Trophoblast cell (in vitro differentiated cells and primary cell): Measurements from ENCODE around the gene MACROD2.

Experiments used
- DNase-seq, 2 donors: peaks; one replicate each; pipeline ENCODE4 v3.0.0-alpha.2; 2016
- H2AFZ ChIP-seq: 2 replicates; pipeline ENCODE4 v1.6.1; 2013; ENCODE audit warnings: low read length, moderate library complexity, mild to moderate bottlenecking; ENCODE audit not compliant: insufficient read depth, poor library complexity
- H2AK5ac ChIP-seq: 2 replicates; pipeline ENCODE4 v1.6.1; 2013; ENCODE audit warnings: mild to moderate bottlenecking, low read length
- H2BK120ac ChIP-seq: 2 replicates; pipeline ENCODE4 v1.6.1; 2013; ENCODE audit warnings: low read length, mild to moderate bottlenecking, moderate library complexity; ENCODE audit not compliant: insufficient read depth, poor library complexity
- H2BK12ac ChIP-seq: 2 replicates; pipeline ENCODE4 v1.6.1; 2013; ENCODE audit warnings: mild to moderate bottlenecking, low read length, moderate library complexity
- H2BK5ac ChIP-seq: 2 replicates; pipeline ENCODE4 v1.6.1; 2013; ENCODE audit warnings: low read length, low read depth, moderate library complexity, mild to moderate bottlenecking; ENCODE audit not compliant: poor library complexity
- H3K14ac ChIP-seq: 2 replicates; pipeline ENCODE4 v1.6.1; 2013; ENCODE audit warnings: mild to moderate bottlenecking, low read length
- H3K18ac ChIP-seq: 2 replicates; pipeline ENCODE4 v1.6.1; 2013; ENCODE audit warnings: mild to moderate bottlenecking, low read length
- H3K23ac ChIP-seq: 2 replicates; pipeline ENCODE4 v1.6.1; 2013; ENCODE audit warnings: low read length
- H3K27ac ChIP-seq: 2 replicates; pipeline ENCODE4 v1.5.1; 2013; ENCODE audit warnings: low read depth, mild to moderate bottlenecking, inconsistent platforms, low read length, moderate library complexity
- H3K27me3 ChIP-seq: 2 replicates; pipeline ENCODE4 v1.6.1; 2013; ENCODE audit warnings: inconsistent platforms, mild to moderate bottlenecking, low read length, moderate library complexity; ENCODE audit not compliant: insufficient read depth
- H3K36me3 ChIP-seq, 2 experiments: 1 replicate in 1 of 2; 2 replicates in 1 of 2; pipeline ENCODE4 v1.6.1; 2013; ENCODE audit warnings: low read length in 2 of 2, mild to moderate bottlenecking in 2 of 2, moderate library complexity in 1 of 2; ENCODE audit not compliant: insufficient read depth in 2 of 2, control insufficient read depth in 1 of 2
- H3K4ac ChIP-seq: 2 replicates; pipeline ENCODE4 v1.6.1; 2013; ENCODE audit warnings: low read depth, mild to moderate bottlenecking, low read length, moderate library complexity
- H3K4me1 ChIP-seq, 2 experiments: 1 replicate in 1 of 2; 2 replicates in 1 of 2; pipeline ENCODE4 v1.6.1; 2013; ENCODE audit warnings: low read length in 2 of 2, mild to moderate bottlenecking in 2 of 2, moderate library complexity in 1 of 2; ENCODE audit not compliant: insufficient read depth in 2 of 2, control insufficient read depth in 1 of 2
- H3K4me2 ChIP-seq: 2 replicates; pipeline ENCODE4 v1.6.1; 2013; ENCODE audit warnings: inconsistent platforms, mild to moderate bottlenecking, low read length, moderate library complexity
- H3K4me3 ChIP-seq: 2 replicates; pipeline ENCODE4 v1.5.1; 2013; ENCODE audit warnings: mild to moderate bottlenecking, low read depth, low read length, inconsistent platforms
- H3K79me1 ChIP-seq: one replicate; pipeline ENCODE4 v1.6.1; 2013; ENCODE audit warnings: low read length
- H3K79me2 ChIP-seq: 2 replicates; pipeline ENCODE4 v1.6.1; 2013; ENCODE audit warnings: low read length, mild to moderate bottlenecking; ENCODE audit not compliant: control insufficient read depth, insufficient read depth, poor library complexity
- H3K9ac ChIP-seq: 2 replicates; pipeline ENCODE4 v1.6.1; 2013; ENCODE audit warnings: mild to moderate bottlenecking, low read length
- H3K9me3 ChIP-seq: 2 replicates; pipeline ENCODE4 v1.6.1; 2013; ENCODE audit warnings: low read depth, mild to moderate bottlenecking, control low read depth, inconsistent platforms, low read length; ENCODE audit not compliant: insufficient read depth
- H4K12ac ChIP-seq: 2 replicates; pipeline ENCODE4 v1.6.1; 2013; ENCODE audit warnings: low read depth, mild to moderate bottlenecking, low read length, moderate library complexity
- H4K8ac ChIP-seq: 2 replicates; pipeline ENCODE4 v1.6.1; 2013; ENCODE audit warnings: low read depth, mild to moderate bottlenecking, low read length, moderate library complexity
- H4K91ac ChIP-seq: one replicate; pipeline ENCODE4 v1.6.1; 2013; ENCODE audit warnings: low read depth, mild to moderate bottlenecking, low read length, moderate library complexity
- WGBS: extraction: QIAGEN DNeasy Blood & Tissue Kit; methylation state at CpG from one replicate; pipeline ENCODE4 v1.1.7; 2013; ENCODE audit warnings: missing lambda C conversion rate; ENCODE audit not compliant: insufficient read length, insufficient coverage; ENCODE audit errors: extremely low coverage; 5-methylcytosine and 5-hydroxymethylcytosine counted together

MACROD2 gene

GRCh38 chr20:15065794-15066193 is 1070.5 kb downstream of the MACROD2 start:
- DNase-seq: no peak
- Histone ChIP-seq H2BK12ac (no peak overlapping the region), H2BK5ac (no peak overlapping the region), H3K27ac (no peak overlapping the region), H3K79me2 (no peaks in the 10 kb centered on the region), H4K8ac (no peak overlapping the region), H4K91ac (no peak overlapping the region), H3K79me1 (no peaks in the 10 kb centered on the region), H4K12ac (no peak overlapping the region), H3K36me3 (no peaks in the 10 kb centered on the region), H3K4me3 (no peak overlapping the region), H3K4me2 (no peak overlapping the region), H2AK5ac (no peak overlapping the region), H3K4me1 (peaks cover 5 to 8% of the 10 kb centered on the region in 2 experiments), H3K18ac (no peak overlapping the region), H3K4ac (no peak overlapping the region), H3K9ac (no peak overlapping the region), H3K27me3 (no peaks in the 10 kb centered on the region), H3K23ac (no peak overlapping the region), H3K9me3 (no peaks in the 10 kb centered on the region), H3K14ac (no peak overlapping the region), H2AFZ (no peak overlapping the region), H2BK120ac (no peak overlapping the region)
- WGBS: no CpG with 5 or more reads among the region's 3 CpGs

GRCh38 chr20:15068486-15068885 is 1073.2 kb downstream of the MACROD2 start:
- Histone ChIP-seq H2BK12ac (no peak overlapping the region), H2BK5ac (no peak overlapping the region), H3K23ac (no peak overlapping the region), H3K4me1 (no peaks in the 10 kb centered on the region), H3K9ac (no peak overlapping the region), H3K9me3 (no peaks in the 10 kb centered on the region), H4K91ac (no peak overlapping the region), H4K8ac (no peak overlapping the region), H3K4me2 (no peak overlapping the region), H2BK120ac (no peak overlapping the region), H3K79me2 (no peaks in the 10 kb centered on the region), H3K4me3 (no peak overlapping the region), H3K14ac (no peak overlapping the region), H3K79me1 (no peaks in the 10 kb centered on the region), H3K27ac (no peak overlapping the region), H3K18ac (no peak overlapping the region), H4K12ac (no peak overlapping the region), H3K4ac (no peak overlapping the region), H2AFZ (no peak overlapping the region), H3K36me3 (no peaks in the 10 kb centered on the region), H2AK5ac (no peak overlapping the region), H3K27me3 (no peaks in the 10 kb centered on the region)
- DNase-seq: no peak

DNA sequence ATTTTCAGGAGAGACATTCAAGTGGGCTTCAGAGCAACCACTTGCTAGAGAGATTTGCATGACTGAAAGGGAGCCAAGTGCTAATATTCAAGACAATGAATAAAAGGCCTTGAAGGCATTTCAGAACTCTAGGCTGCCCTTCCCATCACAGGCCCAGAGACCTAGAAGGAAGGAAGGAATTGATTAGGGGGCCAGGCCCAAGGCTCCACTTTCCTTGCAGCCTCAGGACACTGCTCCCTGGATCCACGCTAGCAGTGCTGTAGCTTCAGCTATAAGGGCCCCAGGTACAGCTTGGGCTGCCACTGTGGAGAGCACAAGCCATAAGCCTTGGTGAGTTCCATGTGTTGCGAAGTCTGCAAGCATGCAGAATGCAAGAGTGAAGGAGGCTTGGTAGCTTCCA is 1074.0 kb downstream of the MACROD2 start:
- Histone ChIP-seq H3K9ac (no peak overlapping the region), H3K9me3 (no peaks in the 10 kb centered on the region), H3K4me2 (no peak overlapping the region), H3K27me3 (no peaks in the 10 kb centered on the region), H3K4me1 (no peaks in the 10 kb centered on the region), H3K14ac (no peak overlapping the region), H3K18ac (no peak overlapping the region), H4K8ac (no peak overlapping the region), H2BK5ac (no peak overlapping the region), H4K12ac (no peak overlapping the region), H3K4ac (no peak overlapping the region), H3K27ac (no peak overlapping the region), H3K79me2 (no peaks in the 10 kb centered on the region), H4K91ac (no peak overlapping the region), H3K79me1 (no peaks in the 10 kb centered on the region), H3K36me3 (no peaks in the 10 kb centered on the region), H3K4me3 (no peak overlapping the region), H2AFZ (no peak overlapping the region), H2AK5ac (no peak overlapping the region), H2BK12ac (no peak overlapping the region), H3K23ac (no peak overlapping the region), H2BK120ac (no peak overlapping the region)
- no peak for DNase-seq
- WGBS: no CpG with 5 or more reads among the region's 2 CpGs

DNA sequence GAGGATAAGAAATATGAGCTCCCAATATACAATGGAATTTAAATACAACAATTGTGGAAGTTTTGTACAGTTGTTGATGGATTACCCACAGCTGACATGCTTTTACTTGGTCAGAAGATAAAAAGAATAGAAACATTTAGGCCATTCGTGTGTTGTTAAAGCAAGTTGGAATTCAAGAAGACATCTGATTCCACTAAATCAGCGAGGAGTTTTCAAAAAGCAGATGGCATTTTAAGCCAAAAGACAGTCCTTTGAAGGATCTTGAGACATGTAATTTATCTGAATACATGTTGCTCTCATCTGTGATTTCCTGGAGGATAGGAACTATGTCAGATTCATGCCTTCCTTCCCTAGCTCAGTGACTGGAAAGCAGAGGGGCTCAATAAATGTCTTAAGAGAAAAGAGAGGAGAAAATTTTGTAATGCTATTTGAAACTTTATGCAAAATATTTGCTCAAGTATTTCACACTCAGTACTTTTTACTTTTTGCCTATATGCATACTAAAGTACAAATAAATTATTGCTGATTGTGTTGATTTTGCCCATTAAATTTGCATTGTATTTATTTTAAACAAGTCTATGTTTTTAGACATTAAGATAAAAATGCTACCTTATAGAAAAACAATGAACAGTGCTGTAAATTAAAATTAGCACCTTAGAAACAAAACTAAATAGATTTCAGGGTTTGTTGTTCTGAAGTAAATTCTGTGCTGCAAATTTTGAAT is 1075.9 kb downstream of the MACROD2 start:
- Histone ChIP-seq H3K79me2 (no peaks in the 10 kb centered on the region), H3K14ac (no peak overlapping the region), H3K27ac (no peak overlapping the region), H2AFZ (no peak overlapping the region), H2BK120ac (no peak overlapping the region), H3K4ac (no peak overlapping the region), H4K12ac (no peak overlapping the region), H3K9ac (no peak overlapping the region), H3K4me2 (no peak overlapping the region), H4K91ac (no peak overlapping the region), H3K4me3 (no peak overlapping the region), H3K18ac (no peak overlapping the region), H3K9me3 (no peaks in the 10 kb centered on the region), H3K23ac (no peak overlapping the region), H3K79me1 (no peaks in the 10 kb centered on the region), H3K4me1 (no peaks in the 10 kb centered on the region), H2AK5ac (no peak overlapping the region), H3K27me3 (no peaks in the 10 kb centered on the region), H2BK5ac (no peak overlapping the region), H3K36me3 (no peaks in the 10 kb centered on the region), H4K8ac (no peak overlapping the region), H2BK12ac (no peak overlapping the region)
- no peak for DNase-seq
- WGBS: no CpG with 5 or more reads among the region's 2 CpGs
